Heart right ventricle (tissue), 16 donors: ENCODE results near the gene CD2. TPM values are rescaled to one million over a fixed set of nuclear protein-coding genes. Genes with fewer than 3 reads are reported as not detected.
"Not testable (repeated sequence)": the region's sequence is repeated elsewhere in the genome, so short reads cannot be mapped to it uniquely, and the experiment has no call there.

Source experiments
- ATAC-seq, 8 donors: fragments of 200-7000 bp; cut with Tn5 transposase; one replicate each; pipeline ENCODE4 v1.9.1; 2020; ENCODE audit warnings: mild to moderate bottlenecking in 8 of 8, moderate library complexity in 8 of 8, moderate number of reproducible peaks in 1 of 8
- DNase-seq, 2 donors: peaks; one replicate each; pipeline ENCODE4 v3.0.0-alpha.2; 2020
- H3K27ac ChIP-seq, 10 donors: fragments of 200-600 bp; sonication (generic) in 2 of 10; one replicate each; pipeline versions ENCODE4 v1.5.0 to v1.8.0; 2020 to 2022; ENCODE audit warnings: mild to moderate bottlenecking in 3 of 10
- H3K27me3 ChIP-seq, 7 donors: fragments of 200-600 bp; one replicate each; pipeline ENCODE4 v1.8.0; 2021 to 2022; ENCODE audit warnings: mild to moderate bottlenecking in 2 of 7
- H3K36me3 ChIP-seq, 9 donors: fragments of 200-600 bp; sonication (generic) in 1 of 9; one replicate each; pipeline versions ENCODE4 v1.5.0 to v1.8.0; 2020 to 2022; ENCODE audit warnings: mild to moderate bottlenecking in 2 of 9
- H3K4me1 ChIP-seq, 9 donors: fragments of 200-600 bp; sonication (generic) in 1 of 9; one replicate each; pipeline versions ENCODE4 v1.5.0 to v1.8.0; 2020 to 2022; ENCODE audit warnings: mild to moderate bottlenecking in 4 of 9
- H3K4me3 ChIP-seq, 10 donors: fragments of 200-600 bp; sonication (generic) in 2 of 10; one replicate each; pipeline versions ENCODE4 v1.5.0 to v1.8.0; 2020 to 2022; ENCODE audit warnings: mild to moderate bottlenecking in 7 of 10, moderate library complexity in 2 of 10
- H3K9me3 ChIP-seq, 11 donors: fragments of 200-600 bp in 10 of 11; sonication (generic) in 2 of 11; one replicate each; pipeline versions ENCODE4 v1.5.0 to v1.8.0; 2013 to 2022; ENCODE audit warnings: mild to moderate bottlenecking in 2 of 11, control low read depth in 1 of 11, moderate library complexity in 1 of 11
- WGBS, 2 donors: extraction: QIAGEN DNeasy Blood & Tissue Kit; methylation state at CpG; one replicate each; pipeline ENCODE4 v1.1.7; 2013; ENCODE audit warnings: inconsistent platforms in 1 of 2; 5-methylcytosine and 5-hydroxymethylcytosine counted together
- intact Hi-C, 10 donors: fragments of 100-400 bp; cut with DNase I; formaldehyde crosslinking; loops; one replicate each; pipeline versions ENCODE4 v1.11.1 to v1.14.2; 2022
- polyA plus RNA-seq, 2 donors: library from polyadenylated mRNA; stranded (reverse); fragments of 200-250 nt; gene quantifications; one replicate each; pipeline ENCODE4 v1.2.3, GENCODE V29; 2013
- total RNA-seq, 10 donors: library from RNA; stranded (reverse); fragmentation: NEBNext Ultra II Directional in 3 of 10; extraction: Animal tissue kit (Norgen Biotek cat#: 25700) in 3 of 10; gene quantifications; one replicate each; pipeline versions ENCODE4 v1.2.1 to v1.2.4, GENCODE V29; 2021 to 2023
- TF ChIP-seq, protein P1 (sequence below), 9 donors: fragments of 200-600 bp; sonication (generic) in 2 of 9; IDR thresholded peaks; one replicate each; pipeline versions ENCODE4 v1.5.0 to v1.8.0; 2021 to 2022; ENCODE audit warnings: antibody characterized with exemption in 9 of 9, mild to moderate bottlenecking in 5 of 9, moderate library complexity in 1 of 9
- donor health status: Arrhythmogenic right ventricular cardiomyopathy.
- donor health status: ischemic (EF 13 %, LVEDD 7.1; RV severe dilation, severe dysfunction).
- donor health status: healthy with polysubstance abuse.
- donor health status: DM: no; HTN: yes; CAD: no.
- donor health status: DM: no; HTN: no; CAD: no.
- donor health status: ischemic (EF 25% LVEDD 6.9; RV normal size, moderate dysfunction).
- donor health status: ischemic (EF 25% LVEDD 5.7; RV mildly dilated, moderate dysfunction).
- donor health status: healthy.
- donor health status: DM: yes; HTN: yes; CAD: no.
- donor health status: Ischemic cardiomyopathy.
- donor health status: ischemic (EF 35%, LVEDD 5.7; RV mildly dilated, moderate dysfunction).
- donor health status: nonischemic (EF 11% LVEDD 7.7; RV severe dilation, severe dysfunction).
- donor health status: DM: yes; HTN: yes; CAD: no.
- donor health status: PGD.
- donor health status: ischemic (EF 29% LVEDD 5.4; RV normal size, mild dysfunction).
- donor health status: nonischemic (EF 23%, LVEDD 6.1; RV moderate dilation, normal function).

Gene CD2
- total and polyA plus RNA-seq, 12 donors: 0.20 to 6.5 (median 1.0) TPM; not detected in 3

- no peak for ATAC-seq
- no peak for DNase-seq
- 19 to 30% methylated on average over 1 of the region's 1 CpG for WGBS, 2 donors
- Histone ChIP-seq H3K27me3 (no peaks in the 10 kb centered on the region), H3K4me1 (peaks cover 0 to 19% (median 0%) of the 10 kb centered on the region in 9 donors), H3K27ac (peak overlapping the region in 1 of 10 donors; percentile 39), H3K9me3 (peaks cover 0 to 32% (median 20%) of the 10 kb centered on the region in 11 donors), H3K36me3 (no peaks in the 10 kb centered on the region), H3K4me3 (no peak overlapping the region)
- TF ChIP-seq, protein P1, sequence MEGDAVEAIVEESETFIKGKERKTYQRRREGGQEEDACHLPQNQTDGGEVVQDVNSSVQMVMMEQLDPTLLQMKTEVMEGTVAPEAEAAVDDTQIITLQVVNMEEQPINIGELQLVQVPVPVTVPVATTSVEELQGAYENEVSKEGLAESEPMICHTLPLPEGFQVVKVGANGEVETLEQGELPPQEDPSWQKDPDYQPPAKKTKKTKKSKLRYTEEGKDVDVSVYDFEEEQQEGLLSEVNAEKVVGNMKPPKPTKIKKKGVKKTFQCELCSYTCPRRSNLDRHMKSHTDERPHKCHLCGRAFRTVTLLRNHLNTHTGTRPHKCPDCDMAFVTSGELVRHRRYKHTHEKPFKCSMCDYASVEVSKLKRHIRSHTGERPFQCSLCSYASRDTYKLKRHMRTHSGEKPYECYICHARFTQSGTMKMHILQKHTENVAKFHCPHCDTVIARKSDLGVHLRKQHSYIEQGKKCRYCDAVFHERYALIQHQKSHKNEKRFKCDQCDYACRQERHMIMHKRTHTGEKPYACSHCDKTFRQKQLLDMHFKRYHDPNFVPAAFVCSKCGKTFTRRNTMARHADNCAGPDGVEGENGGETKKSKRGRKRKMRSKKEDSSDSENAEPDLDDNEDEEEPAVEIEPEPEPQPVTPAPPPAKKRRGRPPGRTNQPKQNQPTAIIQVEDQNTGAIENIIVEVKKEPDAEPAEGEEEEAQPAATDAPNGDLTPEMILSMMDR (IDR thresholded peaks at IDR 0.05): no peak
- intact Hi-C loops: no loop called here
These were observed 2.6 kb upstream of the CD2 start for GRCh38 chr1:116751621-116752020.

- Histone ChIP-seq H3K4me3 (no peak overlapping the region), H3K27me3 (no peaks in the 10 kb centered on the region), H3K9me3 (peaks cover 0 to 15% (median 8%) of the 10 kb centered on the region in 11 donors), H3K27ac (peak overlapping the region in 1 of 10 donors; percentile 84), H3K4me1 (peaks cover 0 to 19% (median 0%) of the 10 kb centered on the region in 9 donors), H3K36me3 (no peaks in the 10 kb centered on the region)
- DNase-seq (no peak), ATAC-seq (no peak)
- intact Hi-C loops: no loop called here
- WGBS, 2 donors: 65 to 75% methylated on average over 3 of the region's 3 CpGs
- TF ChIP-seq, protein P1 (IDR thresholded peaks at IDR 0.05): no peak
These were observed 918 bp upstream of the CD2 start for GRCh38 chr1:116753312-116753711.

DNA sequence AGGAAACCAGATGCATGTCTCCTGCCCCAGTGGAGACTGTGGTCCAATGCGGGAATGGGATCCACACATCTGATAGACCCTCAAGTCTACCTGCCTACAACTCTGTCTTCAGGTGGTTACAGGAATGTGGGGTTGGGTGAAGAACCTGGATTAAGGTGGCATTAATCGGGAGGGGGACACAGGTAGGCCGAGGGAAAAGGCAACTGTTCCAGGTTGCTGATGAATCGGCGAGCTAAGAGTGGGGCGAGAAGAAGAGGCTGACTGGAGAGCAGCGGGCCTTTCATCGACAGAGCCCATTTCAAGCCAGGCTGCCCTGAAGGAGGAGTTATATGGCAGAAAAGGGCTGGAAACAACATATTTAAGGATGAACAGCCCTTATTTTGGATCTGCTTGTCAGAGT is 836 bp downstream of the CD2 start:
- TF ChIP-seq, protein P1 (IDR thresholded peaks at IDR 0.05): no peak
- H3K27me3 ChIP-seq: no peaks in the 10 kb centered on the region
- H3K36me3 ChIP-seq: no peaks in the 10 kb centered on the region
- peak overlapping the region in 2 of 10 donors; percentile 17 to 50 for H3K4me3 ChIP-seq
- WGBS, 2 donors: 93 to 97% methylated on average over 8 of the region's 8 CpGs
- no peaks in the 10 kb centered on the region for H3K9me3 ChIP-seq
- peaks cover 0 to 19% (median 0%) of the 10 kb centered on the region in 9 donors for H3K4me1 ChIP-seq
- H3K27ac ChIP-seq: peak overlapping the region in 1 of 10 donors; percentile 84
- intact Hi-C loops: no loop called here
- no peak for ATAC-seq
- no peak for DNase-seq

DNA sequence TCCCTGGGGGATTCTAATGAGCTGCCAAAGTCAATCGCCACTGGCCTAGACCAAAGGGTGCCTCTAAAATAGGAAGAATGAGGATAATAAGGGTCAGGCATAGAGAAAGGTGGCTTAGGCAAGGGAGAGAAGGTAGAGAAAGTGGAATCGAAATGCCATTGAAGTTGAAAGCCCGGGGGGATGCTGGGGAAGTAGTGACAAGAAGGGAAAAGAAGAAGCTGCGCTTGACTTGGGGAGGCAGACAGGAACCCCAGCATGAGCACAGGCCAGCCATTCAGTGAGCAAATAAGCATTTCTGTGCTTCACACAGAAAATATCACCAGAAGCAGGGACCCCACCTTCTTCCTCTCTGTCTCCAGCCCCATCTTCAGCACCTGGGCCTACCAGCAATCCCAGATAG is 1.5 kb downstream of the CD2 start:
- Histone ChIP-seq H3K4me1 (peaks cover 0 to 22% (median 0%) of the 10 kb centered on the region in 9 donors), H3K9me3 (no peaks in the 10 kb centered on the region), H3K27ac (peak overlapping the region in 1 of 10 donors; percentile 84), H3K36me3 (no peaks in the 10 kb centered on the region), H3K27me3 (no peaks in the 10 kb centered on the region), H3K4me3 (peak overlapping the region in 2 of 10 donors; percentile 17 to 50)
- TF ChIP-seq, protein P1 (IDR thresholded peaks at IDR 0.05): no peak
- intact Hi-C loops: no loop called here
- 88 to 91% methylated on average over 4 of the region's 4 CpGs for WGBS, 2 donors
- no peak for ATAC-seq
- DNase-seq: no peak

- DNase-seq, intact Hi-C loops: not testable (repeated sequence)
- WGBS, 2 donors: 92 to 93% methylated on average over 8 of the region's 8 CpGs
These were observed 1.9 kb downstream of the CD2 start for GRCh38 chr1:116756092-116756491.

DNA sequence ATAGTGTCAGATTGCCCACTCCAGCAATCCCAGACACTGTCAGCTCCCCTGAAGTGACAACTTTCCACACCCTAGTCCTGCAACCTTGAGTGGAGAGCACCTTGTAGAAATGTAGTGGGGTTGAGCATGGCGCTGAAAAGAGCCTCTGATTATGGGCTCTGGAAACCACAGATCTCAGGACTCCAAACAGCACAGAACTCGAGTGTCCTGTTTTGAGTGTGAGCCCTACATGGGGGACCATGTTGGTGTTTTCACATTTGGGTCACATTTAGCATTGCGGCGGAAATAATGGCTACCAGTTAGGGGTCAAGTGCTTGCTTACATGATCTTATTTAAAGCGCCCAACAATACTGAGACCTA is 4.2 kb downstream of the CD2 start:
- H3K27me3 ChIP-seq, DNase-seq, ATAC-seq, H3K36me3 ChIP-seq, H3K9me3 ChIP-seq, intact Hi-C loops: not testable (repeated sequence)
- WGBS, 2 donors: 83 to 87% methylated on average over 5 of the region's 5 CpGs
- Histone ChIP-seq H3K4me3 (peak overlapping the region in 1 of 10 donors; percentile 50), H3K4me1 (peaks cover 0 to 22% (median 0%) of the 10 kb centered on the region in 9 donors), H3K27ac (peak overlapping the region in 1 of 10 donors; percentile 84)

More at GRCh38 chr1:116756092-116756491, 1.9 kb downstream of the CD2 start:
- not testable (repeated sequence) for ATAC-seq, H3K36me3 ChIP-seq, H3K9me3 ChIP-seq, H3K27me3 ChIP-seq
- H3K27ac ChIP-seq: peak overlapping the region in 1 of 10 donors; percentile 84
- H3K4me3 ChIP-seq: peak overlapping the region in 1 of 10 donors; percentile 50
- H3K4me1 ChIP-seq: peaks cover 0 to 22% (median 0%) of the 10 kb centered on the region in 9 donors
